LoVo (cell line): ENCODE measurements around the gene TRNAU1AP.
"Not testable (repeated sequence)": the region's sequence is repeated elsewhere in the genome, so short reads cannot be mapped to it uniquely, and the experiment has no call there.

Experiments used
- DNase-seq: peaks from one replicate; pipeline ENCODE4 v3.0.0-alpha.2; 2016; ENCODE audit warnings: low spot score

Gene TRNAU1AP

GRCh38 chr1:28521502-28522164 lies 31.3 kb upstream of the TRNAU1AP start:
- DNase-seq = no peak

- DNase-seq = not testable (repeated sequence)
These were observed 30.3 kb upstream of the TRNAU1AP start for GRCh38 chr1:28522537-28522936.

DNA sequence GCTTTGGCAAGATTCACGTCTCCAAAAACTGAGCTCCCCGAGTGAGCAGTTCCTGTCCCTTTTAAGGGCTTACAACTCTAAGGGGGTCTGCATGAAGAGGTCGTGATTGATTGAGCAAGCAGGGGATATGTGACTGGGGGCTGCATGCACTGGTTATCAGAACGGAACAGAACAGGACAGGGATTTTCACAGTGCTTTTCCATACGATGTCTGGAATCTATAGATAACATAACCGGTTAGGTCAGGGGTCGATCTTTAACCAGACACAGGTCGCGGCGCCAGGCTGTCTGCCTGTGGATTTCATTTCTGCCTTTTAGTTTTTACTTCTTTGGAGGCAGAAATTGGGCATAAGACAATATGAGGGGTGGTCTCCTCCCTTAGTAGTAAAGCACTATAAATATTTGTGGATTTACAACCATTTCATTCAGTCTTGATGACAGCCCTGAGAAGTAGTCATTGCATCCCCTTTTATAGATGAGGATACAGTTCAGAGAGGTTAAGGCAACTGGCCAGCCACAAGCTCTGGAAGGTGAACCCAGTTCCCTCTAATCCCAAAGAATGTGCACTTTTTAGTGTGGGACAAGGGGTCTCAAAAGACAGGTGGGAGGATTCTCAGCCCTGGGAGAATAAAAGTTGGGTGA lies 27.8 kb upstream of the TRNAU1AP start:
- DNase-seq = not testable (repeated sequence)

DNA sequence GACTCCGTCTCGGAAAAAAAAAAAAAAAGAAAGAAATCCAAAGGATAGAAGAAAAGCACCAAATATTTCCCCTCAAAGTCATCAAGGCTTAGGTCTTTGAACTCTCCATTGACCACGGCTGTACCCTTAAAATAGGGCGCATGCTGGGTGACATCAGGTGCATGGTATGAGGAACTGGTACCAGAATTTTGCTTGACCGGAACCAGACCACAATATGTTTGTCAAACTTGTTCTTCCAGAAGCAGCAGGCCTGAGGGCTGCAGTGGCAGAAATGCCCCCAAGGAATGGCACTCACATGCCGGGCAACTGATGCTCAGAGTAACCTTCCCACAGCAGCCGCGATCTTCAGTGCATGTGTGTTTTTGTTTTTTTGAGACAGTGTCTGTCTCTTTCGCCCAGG lies 26.0 kb upstream of the TRNAU1AP start:
- DNase-seq = no peak

DNA sequence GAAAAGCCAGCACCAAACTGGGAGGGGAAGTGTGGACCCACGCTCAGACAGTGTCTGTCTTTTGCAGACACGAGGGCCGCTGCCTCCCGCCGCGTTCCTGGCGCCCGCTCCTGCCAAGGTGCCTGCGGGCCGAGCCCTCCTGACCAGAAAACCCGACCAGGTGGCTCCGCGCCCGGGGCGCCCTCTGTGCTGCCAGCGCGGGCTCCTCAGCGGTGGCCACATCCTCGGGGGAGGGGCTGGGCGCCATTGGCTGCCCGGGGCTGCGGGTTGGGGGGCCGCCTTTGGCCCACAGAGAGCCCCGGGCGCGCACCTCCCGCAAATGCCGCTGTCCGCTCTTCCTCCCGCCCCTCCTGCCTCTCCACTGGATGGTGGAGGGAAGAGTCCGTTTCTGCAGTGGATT lies 22.4 kb upstream of the TRNAU1AP start:
- no peak for DNase-seq

- no peak for DNase-seq
These were observed 18.2 kb upstream of the TRNAU1AP start for GRCh38 chr1:28534671-28535070.

- no peak for DNase-seq
These were observed 17.7 kb upstream of the TRNAU1AP start for GRCh38 chr1:28535180-28535579.

- no peak for DNase-seq
These were observed 15.3 kb upstream of the TRNAU1AP start for GRCh38 chr1:28537457-28538199.

- no peak for DNase-seq
These were observed 14.6 kb upstream of the TRNAU1AP start for GRCh38 chr1:28538286-28538685.

GRCh38 chr1:28540651-28541050 lies 12.2 kb upstream of the TRNAU1AP start:
- no peak for DNase-seq

DNA sequence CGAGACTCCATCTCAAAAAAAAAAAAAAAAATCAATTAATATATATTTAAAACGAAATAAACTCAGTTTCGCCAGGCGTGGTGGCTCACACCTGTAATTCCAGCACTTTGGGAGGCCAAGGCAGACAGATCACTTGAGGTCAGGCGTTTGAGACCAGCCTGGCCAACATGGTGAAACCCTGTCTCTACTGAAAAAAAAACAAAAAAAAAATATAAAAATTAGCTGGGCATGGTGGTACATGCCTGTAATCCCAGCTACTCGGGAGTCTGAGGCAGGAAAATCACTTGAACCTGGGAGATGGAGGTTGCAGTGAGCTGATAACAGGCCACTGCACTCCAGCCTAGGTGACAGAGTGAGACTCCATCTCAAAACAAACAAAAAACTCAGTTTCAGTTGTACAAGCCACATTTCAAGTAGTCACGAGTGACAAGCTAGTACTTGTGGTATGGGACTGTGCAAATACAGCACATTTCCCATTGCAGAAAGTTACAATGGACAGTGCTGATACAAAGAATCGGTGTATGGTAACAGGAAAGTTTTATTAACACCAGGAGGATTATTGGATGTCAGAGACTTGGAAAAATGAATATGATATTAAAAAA lies 11.4 kb upstream of the TRNAU1AP start:
- DNase-seq = not testable (repeated sequence)

DNA sequence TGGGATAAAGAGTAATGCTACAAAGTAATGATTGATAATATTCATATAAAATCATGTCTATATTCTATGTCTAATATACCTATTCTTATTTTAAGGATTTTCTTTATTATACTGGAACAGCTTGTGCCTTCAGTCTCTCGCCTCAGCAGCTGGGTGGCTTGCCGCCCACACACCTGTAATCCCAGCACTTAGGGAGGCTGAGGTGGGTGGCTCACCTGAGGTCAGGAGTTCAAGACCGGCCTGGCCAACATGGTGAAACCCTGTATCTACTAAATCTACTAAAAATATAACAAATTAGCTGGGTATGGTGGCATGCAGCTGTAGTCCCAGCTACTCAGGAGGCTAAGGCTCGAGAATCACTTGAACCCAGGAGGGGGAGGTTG lies 7.6 kb upstream of the TRNAU1AP start:
- no peak for DNase-seq

DNA sequence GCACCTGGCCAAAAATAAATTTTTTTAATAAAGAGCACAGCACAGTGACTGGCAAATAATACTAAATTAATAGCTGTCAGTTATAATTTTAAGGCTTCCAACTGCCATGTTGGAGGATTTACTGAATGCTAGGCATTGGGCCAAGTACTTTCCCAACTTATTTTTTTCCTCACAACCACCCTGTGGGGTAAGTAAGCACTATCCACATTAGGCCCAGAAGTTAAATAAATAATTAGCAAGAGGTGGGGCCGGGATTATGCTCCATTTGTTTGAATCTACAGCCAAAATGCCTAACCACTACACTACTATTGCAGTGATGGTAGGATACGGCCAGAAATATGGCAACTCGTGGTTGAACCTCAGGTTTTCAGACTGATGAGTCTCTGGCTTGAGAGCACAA lies 4.6 kb upstream of the TRNAU1AP start:
- no peak for DNase-seq

DNA sequence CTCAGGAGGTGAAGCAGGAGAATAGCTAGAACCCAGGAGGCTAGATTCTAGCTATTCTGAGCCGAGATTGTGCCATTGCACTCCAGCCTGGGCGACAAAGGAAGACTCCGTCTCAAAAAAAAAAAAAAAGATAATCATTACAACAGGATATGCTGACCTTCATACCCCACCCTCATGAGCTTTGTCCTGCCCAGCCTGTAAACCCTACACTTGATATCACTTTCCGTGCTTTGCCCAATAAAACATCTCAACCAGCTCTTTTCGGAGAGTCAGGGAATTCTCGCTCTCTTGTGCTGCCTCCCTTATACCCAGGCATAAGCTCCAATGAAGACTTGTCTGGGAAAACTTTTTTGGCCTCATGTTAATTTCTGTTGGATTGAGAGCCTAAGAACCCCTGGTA lies 1.5 kb upstream of the TRNAU1AP start:
- no peak for DNase-seq

GRCh38 chr1:28560886-28561285 lies 8.0 kb downstream of the TRNAU1AP start:
- DNase-seq = no peak

DNA sequence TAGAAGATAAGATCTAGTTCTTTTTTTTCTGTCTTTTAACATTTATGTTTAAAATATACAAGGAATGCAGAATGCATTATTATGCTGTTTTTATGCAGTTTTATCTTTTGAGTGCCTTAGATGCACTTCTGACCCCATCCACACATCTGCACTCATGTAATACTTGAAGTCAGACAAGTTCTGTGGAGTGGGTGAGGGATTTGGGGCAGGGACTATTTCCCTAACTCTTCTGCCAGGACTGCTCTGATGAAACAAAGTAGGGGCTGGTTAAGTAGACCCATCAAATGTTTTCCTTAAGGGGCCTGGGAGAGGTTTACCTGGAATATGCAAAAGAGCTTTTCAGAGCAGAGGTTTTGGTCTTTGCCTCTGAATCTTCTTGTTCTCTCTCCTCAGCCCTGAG lies 11.4 kb downstream of the TRNAU1AP start:
- DNase-seq = no peak

DNA sequence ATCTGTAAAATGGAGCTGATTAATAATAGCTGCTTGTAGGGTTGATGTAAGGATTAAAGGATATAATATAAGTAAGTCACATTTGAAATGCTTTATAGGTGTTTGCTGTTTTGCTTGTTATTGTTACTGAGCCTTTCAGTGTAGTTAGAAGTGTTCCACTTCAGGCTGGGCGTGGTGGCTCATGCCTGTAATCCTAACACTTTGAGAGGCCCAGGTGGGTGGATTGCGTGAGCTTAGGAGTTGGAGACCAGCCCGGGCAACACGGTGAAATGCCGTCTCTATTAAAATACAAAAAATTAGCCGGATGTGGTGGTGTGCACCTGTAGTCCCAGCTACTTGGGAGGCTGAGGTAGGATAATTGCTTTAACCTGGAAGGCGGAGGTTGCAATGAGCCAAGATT lies 12.2 kb downstream of the TRNAU1AP start:
- no peak for DNase-seq

- DNase-seq = no peak
These were observed 12.8 kb downstream of the TRNAU1AP start for GRCh38 chr1:28565726-28566125.

DNA sequence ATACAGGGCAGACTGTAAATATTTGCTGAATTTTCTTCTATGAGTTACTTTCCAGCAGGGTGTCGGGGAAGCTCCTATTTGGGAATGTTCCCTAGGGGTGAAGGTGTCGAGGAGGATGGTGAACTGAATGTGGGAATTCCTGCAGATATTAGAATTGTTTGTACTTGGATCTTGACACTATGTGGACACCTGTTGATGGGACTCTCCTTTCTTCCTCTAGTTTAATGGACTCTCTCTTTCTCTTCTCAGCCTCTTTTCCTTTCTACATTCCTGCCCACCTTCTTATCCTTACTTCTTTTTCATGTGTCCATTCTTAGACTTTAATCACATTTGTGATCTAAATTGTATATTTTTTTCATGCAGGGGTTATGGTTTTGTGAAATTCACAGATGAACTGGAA lies 14.0 kb downstream of the TRNAU1AP start:
- DNase-seq = no peak

DNA sequence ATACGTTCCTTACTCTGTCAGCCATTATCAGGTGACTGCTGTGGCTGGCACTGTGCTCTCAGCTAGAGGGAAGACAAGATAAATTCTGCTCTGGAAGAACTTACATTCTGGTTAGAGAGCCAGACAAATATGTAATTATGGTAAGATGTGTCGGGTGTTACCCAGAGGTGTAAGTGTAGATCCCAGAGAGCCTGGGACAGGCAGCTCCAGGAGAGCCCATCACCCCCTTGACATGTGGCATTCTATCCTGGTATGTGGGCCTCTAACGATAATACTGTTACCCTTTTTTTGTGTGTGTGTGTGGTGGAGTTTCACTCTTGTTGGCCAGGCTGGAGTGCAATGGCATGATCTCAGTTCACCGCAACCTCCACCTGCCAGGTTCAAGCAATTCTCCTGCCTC lies 19.0 kb downstream of the TRNAU1AP start:
- DNase-seq = no peak

DNA sequence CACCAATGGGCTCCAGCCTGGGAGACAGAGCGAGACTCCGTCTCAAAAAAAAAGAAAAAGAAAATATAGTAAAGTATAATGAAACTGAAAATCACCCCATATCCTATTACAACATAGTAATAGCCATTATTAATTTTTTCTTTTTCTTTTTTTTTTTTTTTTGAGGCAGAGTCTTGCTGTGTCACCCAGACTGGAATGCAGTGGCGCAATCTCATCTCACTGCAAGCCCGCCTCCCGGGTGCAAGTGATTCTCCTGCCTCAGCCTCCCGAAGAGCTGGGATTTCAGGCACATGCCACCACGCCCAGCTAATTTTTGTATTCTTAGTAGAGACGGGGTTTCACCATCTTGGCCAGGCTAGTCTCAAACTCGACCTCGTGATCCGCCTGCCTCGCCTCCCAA lies 20.0 kb downstream of the TRNAU1AP start:
- DNase-seq = not testable (repeated sequence)

DNA sequence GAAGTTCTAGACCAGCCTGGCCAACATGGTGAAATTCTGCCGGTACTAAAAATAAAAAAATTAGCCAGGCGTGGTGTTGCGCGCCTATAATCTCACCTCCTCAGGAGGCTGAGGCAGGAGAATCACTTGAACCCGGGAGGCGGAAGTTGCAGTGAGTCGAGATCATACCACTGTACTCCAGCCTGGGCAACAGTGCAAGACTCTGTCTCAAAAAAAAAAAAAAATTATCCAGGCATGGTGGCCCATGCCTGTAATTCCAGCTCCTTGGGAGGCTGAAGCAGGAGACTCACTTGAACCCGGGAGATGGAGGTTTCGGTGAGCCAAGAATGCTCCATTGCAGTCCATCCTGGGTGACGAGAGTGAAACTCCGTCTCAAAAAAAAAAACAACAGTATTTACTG lies 20.7 kb downstream of the TRNAU1AP start:
- no peak for DNase-seq
